ENCODE data around the gene RNU7-1.

- TF ChIP-seq CTCF (IDR thresholded peaks at IDR 0.05) (no peak), EZH2 (IDR thresholded peaks at IDR 0.05; ENCODE audit: borderline replicate concordance, insufficient read depth, low read depth, low read length, poor library complexity, severe bottlenecking) (no peak)
These were observed 37.8 kb downstream of the RNU7-1 start for GRCh38 chr12:6981152-6982052.

All from B cell (primary cell).